SKM-1 (cell line): ENCODE data around the gene BMPR1A.
"Not testable (repeated sequence)": the region's sequence is repeated elsewhere in the genome, so short reads cannot be mapped to it uniquely, and the experiment has no call there.

Source experiments
- DNase-seq: peaks from one replicate; lab custom pipeline; 2025; ENCODE audit not compliant: unreplicated experiment; lab: John Stamatoyannopoulos, UW

The BMPR1A gene

GRCh38 chr10:86963341-86963919 is 207.0 kb downstream of the BMPR1A start:
- no peak for DNase-seq

- DNase-seq: no peak
Observed at GRCh38 chr10:86964061-86964846, 207.8 kb downstream of the BMPR1A start.

GRCh38 chr10:86964847-86965190 is 208.4 kb downstream of the BMPR1A start:
- DNase-seq: no peak

GRCh38 chr10:86965986-86966654 is 209.7 kb downstream of the BMPR1A start:
- DNase-seq: no peak

- no peak for DNase-seq
Observed at GRCh38 chr10:86967481-86967941, 211.1 kb downstream of the BMPR1A start.

GRCh38 chr10:86968271-86968993 is 212.0 kb downstream of the BMPR1A start, which contains the start of gene ADIRF:
ADIRF (plus strand) TSS chr10:86968482; CDS start chr10:86968545, 63 bp downstream.
- no peak for DNase-seq

GRCh38 chr10:86968994-86969355 is 212.6 kb downstream of the BMPR1A start:
- no peak for DNase-seq

- DNase-seq: no peak
Observed at GRCh38 chr10:86969421-86970041, 213.1 kb downstream of the BMPR1A start.

GRCh38 chr10:86970162-86970981 is 214.0 kb downstream of the BMPR1A start:
- DNase-seq: no peak

- DNase-seq: no peak
Observed at GRCh38 chr10:86970982-86971231, 214.5 kb downstream of the BMPR1A start.

- DNase-seq: peak; percentile 59
Observed at GRCh38 chr10:86971232-86971991, 215.0 kb downstream of the BMPR1A start.

- DNase-seq: no peak
Observed at GRCh38 chr10:86972613-86973380, 216.4 kb downstream of the BMPR1A start.

- no peak for DNase-seq
Observed at GRCh38 chr10:86974484-86974883, 218.1 kb downstream of the BMPR1A start.

- DNase-seq: no peak
Observed at GRCh38 chr10:86976362-86977056, 220.1 kb downstream of the BMPR1A start.

- not testable (repeated sequence) for DNase-seq
Observed at GRCh38 chr10:86978457-86978856, 222.0 kb downstream of the BMPR1A start.

- DNase-seq: no peak
Observed at GRCh38 chr10:86979296-86979818, 222.9 kb downstream of the BMPR1A start.

GRCh38 chr10:86979977-86980448 is 223.6 kb downstream of the BMPR1A start:
- no peak for DNase-seq

- DNase-seq: not testable (repeated sequence)
Observed at GRCh38 chr10:86981020-86981419, 224.6 kb downstream of the BMPR1A start.
